Kidney capillary endothelial cell (primary cell): ENCODE results near the gene RMC1.
"Not testable (repeated sequence)": the region's sequence is repeated elsewhere in the genome, so short reads cannot be mapped to it uniquely, and the experiment has no call there.

Experiments
- DNase-seq: peaks from one replicate; pipeline ENCODE4 v3.0.0-alpha.2; 2018; ENCODE audit warnings: low spot score

RMC1 gene

GRCh38 chr18:23563377-23564043 is 60.2 kb downstream of the RMC1 start:
- no peak for DNase-seq

- no peak for DNase-seq
Measured at GRCh38 chr18:23565916-23566547, 62.7 kb downstream of the RMC1 start.

DNA sequence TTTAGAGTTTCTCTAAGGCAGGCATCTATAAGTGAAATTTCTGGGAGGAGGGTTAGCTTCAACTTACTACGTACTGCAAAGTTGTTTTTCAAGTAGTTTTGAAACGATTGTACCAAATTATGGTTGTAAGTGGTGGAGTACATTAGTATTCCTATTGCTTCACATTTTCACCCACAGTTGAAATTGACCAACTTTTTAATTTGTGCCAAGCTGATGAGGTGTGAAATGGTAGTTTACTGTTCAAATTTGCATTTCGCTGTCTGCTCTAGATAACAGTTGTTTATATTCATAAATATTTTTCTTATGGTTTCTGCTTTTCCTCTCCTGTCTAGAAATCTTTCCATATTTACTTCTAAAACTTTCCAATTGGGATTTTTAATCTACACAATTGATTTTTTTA is 64.4 kb downstream of the RMC1 start:
- DNase-seq, result no peak

DNA sequence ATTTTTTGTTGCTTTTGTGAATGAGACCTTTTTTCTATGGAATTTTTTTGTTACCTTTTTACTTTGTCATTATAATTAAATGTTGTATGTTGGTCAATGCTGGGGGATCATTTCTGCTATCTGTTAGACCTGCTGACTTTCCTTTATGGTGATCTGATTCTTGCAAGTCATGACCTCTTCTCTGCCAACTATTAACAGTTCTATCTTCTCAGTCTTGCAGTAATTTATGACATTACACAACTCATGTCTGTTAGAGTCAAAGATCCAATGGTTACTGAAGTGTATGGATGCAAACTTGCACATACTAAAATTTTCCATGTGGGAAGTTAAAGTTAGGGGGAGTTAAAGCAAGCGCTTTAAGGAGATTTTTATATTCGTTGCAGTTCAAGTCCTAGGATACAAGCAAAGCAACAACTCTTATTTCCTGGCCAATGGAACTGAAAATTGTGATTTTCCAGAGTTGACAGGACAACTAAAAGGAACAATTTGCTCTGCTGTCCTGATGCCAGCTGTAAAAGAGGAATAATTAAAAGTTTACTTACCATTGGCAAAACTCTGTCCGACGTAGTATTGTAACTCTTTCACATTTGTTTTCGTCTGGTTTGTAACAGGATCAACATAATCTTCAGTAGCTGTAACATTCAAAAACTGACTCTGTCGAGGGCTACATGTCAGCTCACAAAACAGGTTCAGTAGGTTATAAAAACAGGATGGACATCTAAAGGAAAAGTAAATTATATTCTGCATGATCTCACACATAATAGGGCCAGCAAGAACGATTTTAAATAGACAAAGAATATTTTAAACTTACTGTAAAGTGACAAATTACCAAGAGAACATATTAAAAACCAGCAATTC is 65.2 kb downstream of the RMC1 start:
- no peak for DNase-seq

DNA sequence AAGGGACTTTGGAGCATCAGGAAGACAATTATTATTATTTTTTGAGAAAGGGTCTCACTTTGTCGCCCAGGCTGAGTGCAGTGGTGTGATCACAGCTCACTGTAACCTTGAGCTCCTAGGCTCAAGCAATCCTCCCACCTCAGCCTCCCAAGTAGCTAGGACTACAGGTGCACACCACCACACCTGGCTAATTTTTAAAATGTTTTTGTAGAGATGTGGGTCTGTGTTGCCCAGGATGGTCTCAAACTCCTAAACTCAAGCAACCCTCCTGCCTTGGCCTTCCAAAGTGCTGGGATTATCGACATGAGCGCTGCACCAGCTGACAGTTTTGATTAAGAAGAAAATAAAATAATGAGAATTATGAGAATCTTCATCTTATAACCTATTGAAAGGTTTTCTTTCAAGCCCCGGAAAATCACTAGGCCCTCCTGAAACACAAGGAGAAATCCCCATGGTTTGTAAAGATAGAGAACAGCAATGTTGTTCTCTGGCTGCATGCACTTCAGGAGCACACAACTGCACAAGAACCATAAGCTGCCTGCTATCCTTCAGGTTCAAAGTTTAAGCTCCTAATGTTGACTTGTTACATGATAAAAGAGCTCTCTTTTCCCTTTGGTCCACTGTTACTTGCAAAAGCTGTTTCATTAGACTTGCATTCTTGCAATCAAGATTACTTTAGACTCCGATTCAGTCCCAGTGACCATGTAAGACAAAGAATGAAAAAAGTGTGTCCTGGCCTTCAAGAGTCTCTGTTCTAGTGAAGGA is 66.2 kb downstream of the RMC1 start:
- DNase-seq, result no peak

- DNase-seq, result no peak
Measured at GRCh38 chr18:23570912-23571504, 67.7 kb downstream of the RMC1 start.

DNA sequence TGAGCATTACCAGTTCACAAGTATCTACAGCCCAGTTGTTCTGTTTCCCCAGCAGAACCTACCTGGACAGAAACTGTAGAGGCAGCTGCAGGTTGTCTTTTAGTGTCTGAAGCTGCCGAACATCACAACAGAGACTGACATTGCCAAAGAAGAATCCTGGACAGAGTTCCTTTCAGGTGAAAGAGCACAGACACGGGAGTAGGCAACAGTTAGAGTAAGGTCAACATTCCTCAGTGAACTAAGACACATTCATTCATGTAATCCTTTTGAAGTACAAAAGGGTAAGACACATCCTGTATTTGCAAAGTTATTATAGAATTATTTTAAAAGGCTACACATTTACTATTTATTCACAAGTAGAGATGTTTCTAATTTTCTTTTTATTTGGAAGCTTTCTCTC is 68.7 kb downstream of the RMC1 start:
- DNase-seq, result no peak

- DNase-seq, result no peak
Measured at GRCh38 chr18:23572570-23572969, 69.3 kb downstream of the RMC1 start.

DNA sequence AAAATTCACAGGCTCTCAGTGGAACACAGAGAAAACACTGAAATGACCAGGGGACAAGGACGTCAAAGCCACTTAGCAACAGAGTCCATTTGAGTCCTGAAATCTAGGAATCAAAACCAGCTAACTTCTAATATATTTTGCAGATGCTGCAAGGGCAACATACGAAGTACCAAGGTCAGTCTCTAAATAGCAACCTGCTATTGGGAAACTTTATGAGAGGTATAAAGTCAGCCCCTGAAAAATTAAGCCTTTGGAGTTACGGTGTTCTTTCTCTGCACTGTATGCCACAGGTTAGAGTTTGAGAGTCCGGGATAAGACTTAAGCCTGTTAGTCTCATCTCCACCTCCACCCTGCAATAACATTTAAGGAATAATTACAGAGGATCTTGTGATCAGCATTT is 69.7 kb downstream of the RMC1 start:
- no peak for DNase-seq

- no peak for DNase-seq
Measured at GRCh38 chr18:23573626-23574431, 70.5 kb downstream of the RMC1 start.

GRCh38 chr18:23574611-23575308 is 71.4 kb downstream of the RMC1 start:
- no peak for DNase-seq

DNA sequence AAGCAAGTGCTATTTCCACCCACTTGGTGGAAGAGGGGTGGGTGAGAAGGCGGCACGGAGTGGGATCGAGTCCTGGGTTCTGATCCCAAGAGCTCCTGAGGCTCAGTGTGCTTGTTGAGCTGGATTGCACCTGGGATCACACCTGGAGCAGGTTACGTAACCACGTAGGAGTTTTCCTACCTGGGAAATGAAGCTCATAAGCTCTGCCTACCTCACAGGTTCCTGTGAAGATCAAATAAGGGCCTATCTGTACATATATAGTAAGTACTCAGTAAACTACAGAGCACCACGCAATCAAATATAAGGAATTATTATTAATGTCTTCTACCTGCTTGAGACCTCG is 72.0 kb downstream of the RMC1 start:
- no peak for DNase-seq

- DNase-seq, result not testable (repeated sequence)
Measured at GRCh38 chr18:23577521-23577920, 74.2 kb downstream of the RMC1 start.

GRCh38 chr18:23578067-23578701 is 74.9 kb downstream of the RMC1 start:
- no peak for DNase-seq

DNA sequence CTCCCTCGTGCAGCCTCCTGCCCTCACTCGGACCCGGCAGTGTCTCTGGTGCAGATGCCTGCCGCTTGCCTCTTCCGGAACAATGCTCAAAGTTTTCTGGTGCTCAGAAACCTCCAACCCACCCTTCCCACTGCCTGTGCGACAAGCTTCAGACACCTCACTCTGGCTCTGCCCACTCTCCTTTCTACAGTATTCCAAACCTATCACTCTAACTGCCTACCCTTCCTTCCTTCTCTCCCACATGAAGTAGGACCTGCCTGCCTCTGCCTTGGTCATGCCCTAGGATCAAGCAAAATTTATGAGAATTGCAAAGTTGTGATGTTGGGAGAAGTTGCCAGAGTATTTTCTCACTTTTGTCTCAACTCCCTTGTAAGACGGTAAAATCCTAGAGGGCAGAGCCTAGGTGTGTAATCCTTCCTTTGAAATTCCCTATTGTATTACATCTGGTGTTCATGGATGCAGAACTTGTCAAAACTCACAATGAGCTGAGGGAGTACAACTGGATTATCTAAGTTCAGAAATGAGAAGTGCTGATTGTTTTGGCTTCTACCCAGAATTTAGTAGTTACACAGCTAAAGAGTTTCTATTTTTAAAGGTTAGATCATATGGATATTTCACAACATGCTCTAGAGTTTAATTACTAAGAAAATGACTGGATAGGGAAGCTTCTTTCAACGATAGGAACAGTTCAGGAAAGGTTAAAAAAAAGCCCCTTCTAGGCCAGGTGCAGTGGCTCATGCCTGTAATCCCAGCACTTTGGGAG is 75.8 kb downstream of the RMC1 start:
- no peak for DNase-seq

GRCh38 chr18:23580677-23581367 is 77.5 kb downstream of the RMC1 start:
- no peak for DNase-seq
